CD4-positive, alpha-beta T cell treated with Interleukin-10 for 1 hour (primary cell): ENCODE results near the gene DIAPH1.

Experiments used
- DNase-seq: peaks from one replicate; pipeline ENCODE4 v3.0.0-alpha.2; 2020

The DIAPH1 gene

DNA sequence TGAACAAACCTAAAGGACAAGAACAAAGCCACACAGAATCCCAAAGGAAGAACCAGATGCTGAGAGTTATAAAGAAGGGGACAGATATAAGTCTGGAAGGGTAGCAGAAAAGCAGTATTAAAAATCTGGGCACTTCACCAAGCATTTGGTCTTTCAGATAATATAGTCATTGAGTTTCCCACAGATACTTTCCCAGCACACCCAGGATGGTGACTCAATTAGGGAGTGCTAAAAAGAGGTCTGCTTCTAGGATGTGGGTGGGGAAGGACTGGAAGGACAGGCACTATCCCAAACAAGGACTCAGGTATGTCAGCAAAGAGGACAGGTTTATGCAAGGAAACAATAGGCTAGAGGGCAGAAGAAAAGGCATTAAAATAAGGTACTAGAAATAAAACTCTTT lies 59.3 kb downstream of the DIAPH1 start:
- no peak for DNase-seq

- DNase-seq: no peak
Measured at GRCh38 chr5:141558150-141558549, 60.6 kb downstream of the DIAPH1 start.

DNA sequence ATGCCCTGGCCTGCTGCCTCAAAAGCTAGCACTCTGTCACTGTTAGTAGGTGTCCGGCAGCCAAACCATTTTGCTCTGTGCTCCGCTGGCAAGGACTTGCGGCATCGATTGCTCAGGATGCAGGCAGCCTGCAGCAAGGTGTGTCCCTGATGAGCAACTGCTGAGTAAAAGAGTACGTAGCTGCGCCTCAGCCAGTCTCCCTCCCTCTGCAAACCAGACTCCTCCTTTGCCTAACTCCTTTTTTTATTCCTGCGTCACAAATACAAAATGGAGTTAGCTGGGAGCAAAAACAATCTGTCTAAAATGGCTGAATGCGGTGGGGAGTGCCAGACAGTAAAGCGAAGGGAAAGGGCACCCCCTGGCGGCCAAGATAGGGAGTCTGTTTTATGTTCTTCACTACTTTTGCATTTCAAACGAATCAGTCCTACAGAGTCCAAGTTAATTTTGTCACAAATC lies 61.1 kb downstream of the DIAPH1 start:
- DNase-seq: peak; percentile 83

- DNase-seq: no peak
Measured at GRCh38 chr5:141547921-141548320, 70.9 kb downstream of the DIAPH1 start.

DNA sequence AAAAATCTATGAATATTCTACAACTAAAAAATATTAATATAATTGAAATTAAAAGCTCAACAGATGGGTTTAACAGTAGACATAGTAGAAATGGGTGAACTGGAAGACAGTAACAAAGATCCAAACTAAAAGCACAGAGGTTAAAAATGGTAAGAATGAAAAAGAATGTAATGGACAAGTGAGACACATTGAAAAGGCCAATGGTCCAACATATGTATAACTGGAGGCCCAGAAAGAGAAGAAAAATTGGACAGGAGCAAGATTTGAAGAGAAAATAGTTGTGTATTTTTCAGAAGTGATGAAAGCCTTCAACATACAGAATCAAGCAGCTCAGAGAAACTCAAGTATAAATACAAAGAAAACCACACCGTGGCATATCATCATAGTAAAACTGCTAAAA lies 71.3 kb downstream of the DIAPH1 start:
- DNase-seq: no peak

GRCh38 chr5:141543053-141543452 lies 75.7 kb downstream of the DIAPH1 start:
- DNase-seq: no peak

DNA sequence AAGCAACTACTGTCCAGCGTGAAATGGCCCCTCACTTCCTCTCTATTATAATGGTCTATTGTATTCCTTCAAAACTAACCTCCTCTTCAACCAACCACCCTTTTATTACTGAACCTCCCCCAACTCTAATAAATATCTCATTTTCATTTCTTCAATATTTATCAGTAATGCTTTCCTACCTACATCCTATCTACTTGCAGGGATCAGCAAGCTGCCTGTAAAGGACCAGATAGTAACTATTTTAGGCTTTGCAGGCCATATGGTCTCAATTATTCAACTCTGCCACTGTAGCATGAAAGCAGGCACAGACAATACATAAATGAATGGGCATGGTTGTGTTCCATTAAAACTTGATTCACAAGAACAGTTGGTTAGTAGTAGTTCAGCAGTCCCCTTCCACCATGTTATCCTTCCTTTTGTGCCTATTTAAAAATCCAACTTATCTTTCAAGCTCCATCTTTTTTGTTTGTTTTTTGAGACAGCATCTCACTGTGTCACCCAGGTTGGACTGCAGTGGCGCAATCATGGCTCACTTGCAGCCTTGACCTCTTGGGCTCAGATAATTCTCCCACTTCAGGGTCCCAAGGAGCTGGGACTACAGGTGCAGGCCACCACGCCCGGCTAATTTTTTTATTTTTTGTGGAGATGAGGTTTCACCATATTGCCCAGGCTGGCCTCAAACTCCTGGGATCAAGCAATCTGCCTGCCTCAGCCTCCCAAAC lies 84.1 kb downstream of the DIAPH1 start:
- no peak for DNase-seq

- DNase-seq: no peak
Measured at GRCh38 chr5:141533897-141534296, 84.9 kb downstream of the DIAPH1 start.

DNA sequence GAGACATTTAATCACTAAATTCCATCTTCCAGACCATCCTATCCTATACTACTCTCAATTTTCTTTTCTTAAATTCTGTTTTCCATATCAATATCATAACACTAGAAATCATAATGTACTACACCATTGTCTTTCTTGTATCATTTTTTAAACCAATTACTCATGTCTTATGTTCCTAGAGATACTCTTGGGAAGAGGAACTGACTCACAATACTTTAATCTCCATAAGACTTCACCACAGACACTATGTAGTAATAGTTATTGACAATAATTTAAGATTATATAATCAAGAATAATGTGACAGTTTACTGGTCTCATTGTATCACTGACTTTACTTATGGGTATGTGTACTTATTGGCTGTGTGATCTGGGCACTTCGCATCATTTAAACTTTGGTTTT lies 86.1 kb downstream of the DIAPH1 start:
- no peak for DNase-seq

- DNase-seq: no peak
Measured at GRCh38 chr5:141529873-141530272, 88.9 kb downstream of the DIAPH1 start.

DNA sequence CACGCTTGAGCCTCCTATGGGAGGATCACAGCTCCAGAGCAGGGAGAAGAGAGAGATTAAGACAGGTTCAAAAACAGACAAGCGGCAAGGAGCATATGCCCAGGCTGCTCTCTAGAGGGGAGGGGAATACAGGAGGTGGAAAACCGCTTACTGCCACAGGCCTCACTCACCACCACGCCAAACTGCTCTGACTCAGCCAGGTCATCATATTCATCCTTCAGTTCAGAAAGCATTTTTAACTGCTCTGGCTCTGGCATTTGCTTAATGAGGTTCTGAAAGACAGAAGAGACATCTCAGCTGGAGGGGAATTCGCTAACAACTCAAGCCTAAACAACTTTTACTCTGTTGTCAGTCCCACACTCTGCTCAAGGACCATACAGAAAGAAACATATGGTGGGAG lies 89.8 kb downstream of the DIAPH1 start:
- no peak for DNase-seq

DNA sequence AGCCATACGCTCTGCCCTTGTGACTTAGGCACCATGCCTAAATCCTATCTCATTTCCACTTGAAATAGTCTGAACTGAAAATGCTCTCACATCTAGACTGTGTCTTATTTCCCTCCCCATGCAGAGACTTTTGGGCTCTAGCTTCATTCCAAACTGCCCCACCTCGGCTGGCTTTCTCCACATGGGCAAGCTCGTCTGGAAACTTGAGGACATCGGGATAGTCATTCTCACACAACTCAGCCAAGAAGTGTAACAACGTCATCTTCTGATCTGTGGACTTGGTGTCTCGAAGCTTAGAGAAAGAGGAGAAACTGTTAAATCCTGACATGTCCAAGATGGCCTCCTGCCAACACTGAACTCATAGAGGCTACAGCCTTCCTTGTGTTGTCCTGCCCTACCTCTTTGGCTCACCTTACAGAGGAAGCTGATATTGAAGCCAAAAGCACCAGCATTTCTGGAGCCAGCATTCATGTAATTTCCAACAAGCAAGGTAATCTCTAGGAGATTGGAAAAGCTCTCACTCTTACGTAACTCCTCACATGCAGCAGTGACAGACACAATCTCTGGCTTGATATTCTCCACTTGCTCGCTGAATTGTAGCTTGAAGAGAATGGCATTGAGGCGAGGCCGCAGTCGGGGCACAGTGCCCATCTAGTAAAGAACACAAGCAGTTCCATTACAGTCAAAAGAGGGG lies 90.4 kb downstream of the DIAPH1 start:
- DNase-seq: no peak

GRCh38 chr5:141527426-141527825 lies 91.4 kb downstream of the DIAPH1 start:
- DNase-seq: no peak

GRCh38 chr5:141525653-141526052 lies 93.1 kb downstream of the DIAPH1 start:
- DNase-seq: no peak

GRCh38 chr5:141524604-141525597 lies 93.9 kb downstream of the DIAPH1 start:
- peak; percentile 63 for DNase-seq

GRCh38 chr5:141523991-141524390 lies 94.8 kb downstream of the DIAPH1 start:
- DNase-seq: no peak

DNA sequence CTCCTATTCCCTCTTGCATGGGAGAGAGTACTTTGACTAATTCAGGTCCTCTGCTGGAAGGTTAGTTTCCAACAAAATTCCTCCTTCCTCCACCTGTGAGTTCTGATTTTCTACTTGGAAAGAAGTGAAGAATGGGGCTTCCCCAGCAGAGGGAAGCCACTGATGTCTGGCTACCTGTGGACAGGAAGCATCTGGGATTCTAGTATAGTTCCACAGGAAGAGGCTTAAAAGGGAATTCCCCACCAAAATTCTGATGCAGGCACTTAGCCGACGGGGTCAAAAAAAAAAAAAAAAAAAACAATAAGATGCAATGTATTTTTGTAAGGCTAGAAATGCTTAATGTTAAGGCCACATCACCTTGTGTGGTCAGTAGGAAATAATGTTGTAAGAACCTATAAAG lies 96.5 kb downstream of the DIAPH1 start:
- DNase-seq: no peak

- DNase-seq: no peak
Measured at GRCh38 chr5:141521244-141521781, 97.5 kb downstream of the DIAPH1 start.

- DNase-seq: no peak
Measured at GRCh38 chr5:141519605-141520565, 98.9 kb downstream of the DIAPH1 start.

- DNase-seq: no peak
Measured at GRCh38 chr5:141518618-141519015, 100.2 kb downstream of the DIAPH1 start.

- no peak for DNase-seq
Measured at GRCh38 chr5:141517880-141518617, 100.8 kb downstream of the DIAPH1 start.
